ENCODE data around the gene NCAM1.

DNA sequence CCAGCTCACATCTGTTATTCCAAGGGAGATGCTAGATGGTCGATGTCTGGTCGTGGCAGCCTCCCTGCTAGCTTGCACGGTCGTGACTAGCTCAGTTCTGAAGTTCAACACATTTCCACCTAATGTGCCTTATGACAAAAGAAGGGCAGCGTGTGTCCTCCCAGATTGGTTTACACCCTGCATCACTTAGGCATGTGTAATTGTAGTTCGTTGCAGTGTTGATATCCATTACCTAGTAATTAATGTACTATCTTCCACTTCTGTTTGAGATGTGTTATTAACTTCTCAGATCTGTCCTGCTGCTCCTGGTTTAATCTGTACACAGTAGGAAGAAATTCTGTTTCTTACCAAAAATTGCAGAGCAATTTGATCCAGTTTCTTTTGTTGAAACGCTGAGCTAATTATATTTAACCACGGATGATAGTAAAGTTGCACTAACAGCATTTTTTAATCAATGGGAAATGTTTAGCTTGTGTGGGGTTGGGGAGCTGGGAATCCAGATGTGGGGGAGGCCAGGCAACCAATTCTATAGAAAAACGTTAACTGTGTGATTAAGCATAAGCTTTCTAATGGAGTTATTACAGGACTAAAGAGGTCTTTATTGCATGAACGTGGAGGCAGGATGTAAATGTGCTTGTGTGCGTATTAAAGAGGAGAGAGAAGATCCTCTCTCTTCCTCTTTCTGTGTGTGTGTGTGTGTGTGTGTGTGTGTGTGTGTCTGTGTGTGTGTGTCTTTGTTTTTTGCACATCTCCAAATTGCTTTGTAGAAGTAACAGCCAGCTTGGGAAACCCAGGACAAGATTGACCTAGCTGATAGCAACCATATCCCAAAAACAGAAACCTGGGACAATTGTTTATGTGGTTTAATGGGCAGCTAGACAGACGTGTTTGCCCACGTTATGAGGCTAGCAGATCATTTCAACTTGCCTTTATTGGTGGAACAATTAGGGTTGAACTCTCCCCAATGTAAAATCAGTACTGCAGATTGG is 207.4 kb downstream of the NCAM1 start:
- TF ChIP-seq EZH2 (IDR thresholded peaks at IDR 0.05; ENCODE audit: low read depth, unreplicated experiment) (no peak), POLR2AphosphoS5 (IDR thresholded peaks at IDR 0.05; ENCODE audit: low read depth) (no peak), EZH2phosphoT487 (IDR thresholded peaks at IDR 0.05; ENCODE audit: unreplicated experiment) (no peak), JUNB (IDR thresholded peaks at IDR 0.05; ENCODE audit: unreplicated experiment) (no peak), NANOG (IDR thresholded peaks at IDR 0.05; ENCODE audit: borderline replicate concordance) (no peak), STAT1 (IDR thresholded peaks at IDR 0.05; ENCODE audit: unreplicated experiment) (no peak), ZNF331 (CRISPR knock-in tag; IDR thresholded peaks at IDR 0.05; ENCODE audit: low read depth) (no peak), CREB1 (CRISPR knock-in tag; IDR thresholded peaks at IDR 0.05; ENCODE audit: low read depth) (no peak)
- TF ChIP-seq, protein P1, sequence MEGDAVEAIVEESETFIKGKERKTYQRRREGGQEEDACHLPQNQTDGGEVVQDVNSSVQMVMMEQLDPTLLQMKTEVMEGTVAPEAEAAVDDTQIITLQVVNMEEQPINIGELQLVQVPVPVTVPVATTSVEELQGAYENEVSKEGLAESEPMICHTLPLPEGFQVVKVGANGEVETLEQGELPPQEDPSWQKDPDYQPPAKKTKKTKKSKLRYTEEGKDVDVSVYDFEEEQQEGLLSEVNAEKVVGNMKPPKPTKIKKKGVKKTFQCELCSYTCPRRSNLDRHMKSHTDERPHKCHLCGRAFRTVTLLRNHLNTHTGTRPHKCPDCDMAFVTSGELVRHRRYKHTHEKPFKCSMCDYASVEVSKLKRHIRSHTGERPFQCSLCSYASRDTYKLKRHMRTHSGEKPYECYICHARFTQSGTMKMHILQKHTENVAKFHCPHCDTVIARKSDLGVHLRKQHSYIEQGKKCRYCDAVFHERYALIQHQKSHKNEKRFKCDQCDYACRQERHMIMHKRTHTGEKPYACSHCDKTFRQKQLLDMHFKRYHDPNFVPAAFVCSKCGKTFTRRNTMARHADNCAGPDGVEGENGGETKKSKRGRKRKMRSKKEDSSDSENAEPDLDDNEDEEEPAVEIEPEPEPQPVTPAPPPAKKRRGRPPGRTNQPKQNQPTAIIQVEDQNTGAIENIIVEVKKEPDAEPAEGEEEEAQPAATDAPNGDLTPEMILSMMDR (conservative IDR thresholded peaks at IDR 0.05; ENCODE audit: low read depth in 2 of 2), result no peak
- TF ChIP-seq, protein P2, sequence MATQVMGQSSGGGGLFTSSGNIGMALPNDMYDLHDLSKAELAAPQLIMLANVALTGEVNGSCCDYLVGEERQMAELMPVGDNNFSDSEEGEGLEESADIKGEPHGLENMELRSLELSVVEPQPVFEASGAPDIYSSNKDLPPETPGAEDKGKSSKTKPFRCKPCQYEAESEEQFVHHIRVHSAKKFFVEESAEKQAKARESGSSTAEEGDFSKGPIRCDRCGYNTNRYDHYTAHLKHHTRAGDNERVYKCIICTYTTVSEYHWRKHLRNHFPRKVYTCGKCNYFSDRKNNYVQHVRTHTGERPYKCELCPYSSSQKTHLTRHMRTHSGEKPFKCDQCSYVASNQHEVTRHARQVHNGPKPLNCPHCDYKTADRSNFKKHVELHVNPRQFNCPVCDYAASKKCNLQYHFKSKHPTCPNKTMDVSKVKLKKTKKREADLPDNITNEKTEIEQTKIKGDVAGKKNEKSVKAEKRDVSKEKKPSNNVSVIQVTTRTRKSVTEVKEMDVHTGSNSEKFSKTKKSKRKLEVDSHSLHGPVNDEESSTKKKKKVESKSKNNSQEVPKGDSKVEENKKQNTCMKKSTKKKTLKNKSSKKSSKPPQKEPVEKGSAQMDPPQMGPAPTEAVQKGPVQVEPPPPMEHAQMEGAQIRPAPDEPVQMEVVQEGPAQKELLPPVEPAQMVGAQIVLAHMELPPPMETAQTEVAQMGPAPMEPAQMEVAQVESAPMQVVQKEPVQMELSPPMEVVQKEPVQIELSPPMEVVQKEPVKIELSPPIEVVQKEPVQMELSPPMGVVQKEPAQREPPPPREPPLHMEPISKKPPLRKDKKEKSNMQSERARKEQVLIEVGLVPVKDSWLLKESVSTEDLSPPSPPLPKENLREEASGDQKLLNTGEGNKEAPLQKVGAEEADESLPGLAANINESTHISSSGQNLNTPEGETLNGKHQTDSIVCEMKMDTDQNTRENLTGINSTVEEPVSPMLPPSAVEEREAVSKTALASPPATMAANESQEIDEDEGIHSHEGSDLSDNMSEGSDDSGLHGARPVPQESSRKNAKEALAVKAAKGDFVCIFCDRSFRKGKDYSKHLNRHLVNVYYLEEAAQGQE (IDR thresholded peaks at IDR 0.05; ENCODE audit: unreplicated experiment), result no peak
- TF ChIP-seq, protein P3, sequence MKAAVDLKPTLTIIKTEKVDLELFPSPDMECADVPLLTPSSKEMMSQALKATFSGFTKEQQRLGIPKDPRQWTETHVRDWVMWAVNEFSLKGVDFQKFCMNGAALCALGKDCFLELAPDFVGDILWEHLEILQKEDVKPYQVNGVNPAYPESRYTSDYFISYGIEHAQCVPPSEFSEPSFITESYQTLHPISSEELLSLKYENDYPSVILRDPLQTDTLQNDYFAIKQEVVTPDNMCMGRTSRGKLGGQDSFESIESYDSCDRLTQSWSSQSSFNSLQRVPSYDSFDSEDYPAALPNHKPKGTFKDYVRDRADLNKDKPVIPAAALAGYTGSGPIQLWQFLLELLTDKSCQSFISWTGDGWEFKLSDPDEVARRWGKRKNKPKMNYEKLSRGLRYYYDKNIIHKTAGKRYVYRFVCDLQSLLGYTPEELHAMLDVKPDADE (IDR thresholded peaks at IDR 0.05), result no peak
- TF ChIP-seq, protein P4, sequence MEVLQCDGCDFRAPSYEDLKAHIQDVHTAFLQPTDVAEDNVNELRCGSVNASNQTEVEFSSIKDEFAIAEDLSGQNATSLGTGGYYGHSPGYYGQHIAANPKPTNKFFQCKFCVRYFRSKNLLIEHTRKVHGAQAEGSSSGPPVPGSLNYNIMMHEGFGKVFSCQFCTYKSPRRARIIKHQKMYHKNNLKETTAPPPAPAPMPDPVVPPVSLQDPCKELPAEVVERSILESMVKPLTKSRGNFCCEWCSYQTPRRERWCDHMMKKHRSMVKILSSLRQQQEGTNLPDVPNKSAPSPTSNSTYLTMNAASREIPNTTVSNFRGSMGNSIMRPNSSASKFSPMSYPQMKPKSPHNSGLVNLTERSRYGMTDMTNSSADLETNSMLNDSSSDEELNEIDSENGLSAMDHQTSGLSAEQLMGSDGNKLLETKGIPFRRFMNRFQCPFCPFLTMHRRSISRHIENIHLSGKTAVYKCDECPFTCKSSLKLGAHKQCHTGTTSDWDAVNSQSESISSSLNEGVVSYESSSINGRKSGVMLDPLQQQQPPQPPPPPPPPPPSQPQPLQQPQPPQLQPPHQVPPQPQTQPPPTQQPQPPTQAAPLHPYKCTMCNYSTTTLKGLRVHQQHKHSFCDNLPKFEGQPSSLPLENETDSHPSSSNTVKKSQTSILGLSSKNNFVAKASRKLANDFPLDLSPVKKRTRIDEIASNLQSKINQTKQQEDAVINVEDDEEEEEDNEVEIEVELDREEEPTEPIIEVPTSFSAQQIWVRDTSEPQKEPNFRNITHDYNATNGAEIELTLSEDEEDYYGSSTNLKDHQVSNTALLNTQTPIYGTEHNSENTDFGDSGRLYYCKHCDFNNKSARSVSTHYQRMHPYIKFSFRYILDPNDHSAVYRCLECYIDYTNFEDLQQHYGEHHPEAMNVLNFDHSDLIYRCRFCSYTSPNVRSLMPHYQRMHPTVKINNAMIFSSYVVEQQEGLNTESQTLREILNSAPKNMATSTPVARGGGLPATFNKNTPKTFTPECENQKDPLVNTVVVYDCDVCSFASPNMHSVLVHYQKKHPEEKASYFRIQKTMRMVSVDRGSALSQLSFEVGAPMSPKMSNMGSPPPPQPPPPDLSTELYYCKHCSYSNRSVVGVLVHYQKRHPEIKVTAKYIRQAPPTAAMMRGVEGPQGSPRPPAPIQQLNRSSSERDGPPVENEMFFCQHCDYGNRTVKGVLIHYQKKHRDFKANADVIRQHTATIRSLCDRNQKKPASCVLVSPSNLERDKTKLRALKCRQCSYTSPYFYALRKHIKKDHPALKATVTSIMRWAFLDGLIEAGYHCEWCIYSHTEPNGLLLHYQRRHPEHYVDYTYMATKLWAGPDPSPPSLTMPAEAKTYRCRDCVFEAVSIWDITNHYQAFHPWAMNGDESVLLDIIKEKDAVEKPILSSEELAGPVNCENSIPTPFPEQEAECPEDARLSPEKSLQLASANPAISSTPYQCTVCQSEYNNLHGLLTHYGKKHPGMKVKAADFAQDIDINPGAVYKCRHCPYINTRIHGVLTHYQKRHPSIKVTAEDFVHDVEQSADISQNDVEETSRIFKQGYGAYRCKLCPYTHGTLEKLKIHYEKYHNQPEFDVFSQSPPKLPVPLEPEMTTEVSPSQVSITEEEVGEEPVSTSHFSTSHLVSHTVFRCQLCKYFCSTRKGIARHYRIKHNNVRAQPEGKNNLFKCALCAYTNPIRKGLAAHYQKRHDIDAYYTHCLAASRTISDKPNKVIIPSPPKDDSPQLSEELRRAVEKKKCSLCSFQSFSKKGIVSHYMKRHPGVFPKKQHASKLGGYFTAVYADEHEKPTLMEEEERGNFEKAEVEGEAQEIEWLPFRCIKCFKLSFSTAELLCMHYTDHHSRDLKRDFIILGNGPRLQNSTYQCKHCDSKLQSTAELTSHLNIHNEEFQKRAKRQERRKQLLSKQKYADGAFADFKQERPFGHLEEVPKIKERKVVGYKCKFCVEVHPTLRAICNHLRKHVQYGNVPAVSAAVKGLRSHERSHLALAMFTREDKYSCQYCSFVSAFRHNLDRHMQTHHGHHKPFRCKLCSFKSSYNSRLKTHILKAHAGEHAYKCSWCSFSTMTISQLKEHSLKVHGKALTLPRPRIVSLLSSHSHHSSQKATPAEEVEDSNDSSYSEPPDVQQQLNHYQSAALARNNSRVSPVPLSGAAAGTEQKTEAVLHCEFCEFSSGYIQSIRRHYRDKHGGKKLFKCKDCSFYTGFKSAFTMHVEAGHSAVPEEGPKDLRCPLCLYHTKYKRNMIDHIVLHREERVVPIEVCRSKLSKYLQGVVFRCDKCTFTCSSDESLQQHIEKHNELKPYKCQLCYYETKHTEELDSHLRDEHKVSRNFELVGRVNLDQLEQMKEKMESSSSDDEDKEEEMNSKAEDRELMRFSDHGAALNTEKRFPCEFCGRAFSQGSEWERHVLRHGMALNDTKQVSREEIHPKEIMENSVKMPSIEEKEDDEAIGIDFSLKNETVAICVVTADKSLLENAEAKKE (CRISPR knock-in tag; IDR thresholded peaks at IDR 0.05), result no peak
